Measurements from ENCODE around the gene ATP11A. TPM values are rescaled to one million over a fixed set of nuclear protein-coding genes. Genes with fewer than 3 reads are reported as not detected.

Gene ATP11A
- total and polyA plus RNA-seq, 10 of the 15 experiments (the other 5 are each of a cell fraction or from before 2014, with no cell fraction given): 1.4 to 69.6 (median 14.4) TPM

DNA sequence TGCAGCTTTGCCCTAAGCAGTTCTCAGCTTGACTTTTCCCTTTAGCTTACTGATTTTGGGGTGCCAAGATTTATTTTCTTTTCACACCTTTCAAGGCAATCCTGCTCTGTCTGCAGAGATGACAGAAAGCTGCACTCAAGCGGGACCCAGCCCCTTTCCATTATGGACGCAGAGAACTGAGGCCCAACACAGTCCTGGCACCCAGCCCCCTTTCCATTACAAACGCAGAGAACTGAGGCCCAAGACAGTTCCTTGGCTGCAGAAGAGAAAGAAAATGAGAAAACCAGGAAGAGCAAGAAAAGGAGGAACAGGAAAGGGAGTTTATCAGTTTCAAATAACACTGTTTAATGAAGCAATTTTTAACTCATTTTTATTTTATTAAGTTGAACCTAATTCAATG lies 36.8 kb upstream of the ATP11A start:
- RAD21 ChIA-PET (ENCODE audit: unreplicated experiment): no interaction called here
- no peak overlapping the region for H3K4me2 ChIP-seq (ENCODE audit: control insufficient read depth, insufficient read depth)
- no peak for ATAC-seq
- no peak overlapping the region for H3K4me3 ChIP-seq
- in situ Hi-C loops (cut with MboI) (no loop called here), intact Hi-C loops (cut with micrococcal nuclease; ENCODE audit: unreplicated experiment) (no loop called here)
- no peak for DNase-seq (ENCODE audit: low read depth, low spot score)
- no peak for FAIRE-seq
- H3K9me3 ChIP-seq (replicated peaks; ENCODE audit: control insufficient read depth, insufficient read depth, low read length): no peaks in the 10 kb centered on the region
- TF ChIP-seq, protein P1, sequence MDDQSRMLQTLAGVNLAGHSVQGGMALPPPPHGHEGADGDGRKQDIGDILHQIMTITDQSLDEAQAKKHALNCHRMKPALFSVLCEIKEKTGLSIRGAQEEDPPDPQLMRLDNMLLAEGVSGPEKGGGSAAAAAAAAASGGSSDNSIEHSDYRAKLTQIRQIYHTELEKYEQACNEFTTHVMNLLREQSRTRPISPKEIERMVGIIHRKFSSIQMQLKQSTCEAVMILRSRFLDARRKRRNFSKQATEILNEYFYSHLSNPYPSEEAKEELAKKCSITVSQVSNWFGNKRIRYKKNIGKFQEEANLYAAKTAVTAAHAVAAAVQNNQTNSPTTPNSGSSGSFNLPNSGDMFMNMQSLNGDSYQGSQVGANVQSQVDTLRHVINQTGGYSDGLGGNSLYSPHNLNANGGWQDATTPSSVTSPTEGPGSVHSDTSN (IDR thresholded peaks at IDR 0.05; ENCODE audit: insufficient replicate concordance, low read depth, low read length): no peak
- TF ChIP-seq FOXM1 (IDR thresholded peaks at IDR 0.05; ENCODE audit: low read depth, low read length) (no peak), RBBP5 (conservative IDR thresholded peaks at IDR 0.05) (no peak), SUPT20H (IDR thresholded peaks at IDR 0.05; ENCODE audit: borderline replicate concordance, control insufficient read depth, low read depth, low read length) (no peak), TARDBP (IDR thresholded peaks at IDR 0.05; ENCODE audit: borderline replicate concordance) (no peak), NR2C2 (IDR thresholded peaks at IDR 0.05; ENCODE audit: borderline replicate concordance, control insufficient read depth, insufficient read length, low read depth) (no peak), MEF2B (IDR thresholded peaks at IDR 0.05; ENCODE audit: partially characterized antibody, poor library complexity, severe bottlenecking) (no peak), PAX8 (IDR thresholded peaks at IDR 0.05) (no peak), HDGF (IDR thresholded peaks at IDR 0.05) (no peak), IKZF1 (conservative IDR thresholded peaks at IDR 0.05) (no peak)
- TF ChIP-seq, protein P2, sequence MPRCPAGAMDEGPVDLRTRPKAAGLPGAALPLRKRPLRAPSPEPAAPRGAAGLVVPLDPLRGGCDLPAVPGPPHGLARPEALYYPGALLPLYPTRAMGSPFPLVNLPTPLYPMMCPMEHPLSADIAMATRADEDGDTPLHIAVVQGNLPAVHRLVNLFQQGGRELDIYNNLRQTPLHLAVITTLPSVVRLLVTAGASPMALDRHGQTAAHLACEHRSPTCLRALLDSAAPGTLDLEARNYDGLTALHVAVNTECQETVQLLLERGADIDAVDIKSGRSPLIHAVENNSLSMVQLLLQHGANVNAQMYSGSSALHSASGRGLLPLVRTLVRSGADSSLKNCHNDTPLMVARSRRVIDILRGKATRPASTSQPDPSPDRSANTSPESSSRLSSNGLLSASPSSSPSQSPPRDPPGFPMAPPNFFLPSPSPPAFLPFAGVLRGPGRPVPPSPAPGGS (IDR thresholded peaks at IDR 0.05; ENCODE audit: borderline replicate concordance, insufficient read depth, low read depth, low read length, poor library complexity, severe bottlenecking): no peak
- WGBS (ENCODE audit: insufficient coverage, insufficient replicate concordance, low lambda C conversion rate, missing lambda C conversion rate): 38% methylated on average over 3 of the region's 3 CpGs
- CTCF ChIA-PET: interaction anchor here (2.3 kb wide), 1 partner anchor 221 kb away, joined by 7 read pairs; no protein-coding TSS in a partner anchor
- POLR2A ChIA-PET: no interaction called here
- no peaks in the 10 kb centered on the region for H3K27me3 ChIP-seq (replicated peaks in 1 of 2; ENCODE audit: control insufficient read depth in 2 of 2, insufficient read depth in 2 of 2, low read length in 1 of 2)
- BruUV-seq (replicated peaks): no TSS peak
- H3K9ac ChIP-seq (ENCODE audit: control insufficient read depth, insufficient read depth, low read length): no peak overlapping the region
- no peak overlapping the region for H3K27ac ChIP-seq (ENCODE audit: control insufficient read depth, insufficient read depth)
- no peaks in the 10 kb centered on the region for H4K20me1 ChIP-seq (ENCODE audit: control insufficient read depth, insufficient read depth)
- no peaks in the 10 kb centered on the region for H3K79me2 ChIP-seq (ENCODE audit: control insufficient read depth, insufficient read depth, low read length)
- SMC1A ChIA-PET (ENCODE audit: uncharacterized antibody, unreplicated experiment): interaction anchor here (0.7 kb wide), 1 partner anchor 221 kb away, joined by 3 read pairs; no protein-coding TSS in a partner anchor
- no peak overlapping the region for H2AFZ ChIP-seq (ENCODE audit: control insufficient read depth, low read depth, low read length)
- H3K4me1 ChIP-seq (ENCODE audit: control insufficient read depth, insufficient read depth, low read length): no peaks in the 10 kb centered on the region
- no peaks in the 10 kb centered on the region for H3K36me3 ChIP-seq (ENCODE audit: control insufficient read depth in 2 of 2, insufficient read depth in 2 of 2, low read length in 1 of 2)

Data from GM12878 (cell line).